Hepatocyte (in vitro differentiated cells): ENCODE measurements around the gene CHRD. TPM values are rescaled to one million over a fixed set of nuclear protein-coding genes. Genes with fewer than 3 reads are reported as not detected.

ENCODE experiments used
- DNase-seq: peaks from one replicate; pipeline ENCODE4 v3.0.0-alpha.2; 2016; ENCODE audit warnings: low spot score
- H2AFZ ChIP-seq: fragments of 200-600 bp; sonication (generic); 2 replicates; pipeline ENCODE4 v1.6.0; 2016; ENCODE audit warnings: antibody characterized with exemption, mild to moderate bottlenecking
- H3K27ac ChIP-seq: fragments of 200-600 bp; sonication (generic); 2 replicates; pipeline ENCODE4 v1.5.1; 2016; ENCODE audit warnings: mild to moderate bottlenecking
- H3K27me3 ChIP-seq: fragments of 200-600 bp; sonication (generic); 2 replicates; pipeline ENCODE4 v1.6.1; 2016
- H3K36me3 ChIP-seq: fragments of 200-600 bp; sonication (generic); replicated peaks from 2 replicates; pipeline ENCODE4 v1.5.1; 2016; ENCODE audit warnings: low read depth; ENCODE audit not compliant: insufficient read depth
- H3K4me1 ChIP-seq: fragments of 200-600 bp; sonication (generic); 2 replicates; pipeline ENCODE4 v1.5.1; 2016; ENCODE audit warnings: mild to moderate bottlenecking, moderate library complexity; ENCODE audit not compliant: insufficient read depth
- H3K4me2 ChIP-seq: fragments of 200-600 bp; sonication (generic); 2 replicates; pipeline ENCODE4 v1.6.0; 2016
- H3K4me3 ChIP-seq: fragments of 200-600 bp; sonication (generic); 2 replicates; pipeline ENCODE4 v1.5.1; 2016; ENCODE audit warnings: mild to moderate bottlenecking
- H3K79me2 ChIP-seq: fragments of 200-600 bp; sonication (generic); 2 replicates; pipeline ENCODE4 v1.6.0; 2017; ENCODE audit warnings: mild to moderate bottlenecking
- H3K9me2 ChIP-seq: fragments of 200-600 bp; sonication (generic); replicated peaks from 2 replicates; pipeline ENCODE4 v1.6.0; 2017; ENCODE audit warnings: mild to moderate bottlenecking; ENCODE audit not compliant: insufficient read depth
- H3K9me3 ChIP-seq: fragments of 200-600 bp; sonication (generic); 2 replicates; pipeline ENCODE4 v1.5.1; 2016; ENCODE audit warnings: low read depth, mild to moderate bottlenecking
- H4K20me1 ChIP-seq: fragments of 200-600 bp; sonication (generic); 2 replicates; pipeline ENCODE4 v1.6.0; 2016; ENCODE audit warnings: mild to moderate bottlenecking; ENCODE audit not compliant: insufficient read depth, poor library complexity, severe bottlenecking
- EZH2 ChIP-seq: fragments of 200-600 bp; sonication (generic); IDR thresholded peaks from 2 replicates; pipeline ENCODE4 v1.6.1; 2016; ENCODE audit warnings: antibody characterized with exemption, mild to moderate bottlenecking, borderline replicate concordance
- EZH2phosphoT487 ChIP-seq: fragments of 200-600 bp; sonication (generic); IDR thresholded peaks from one replicate; pipeline ENCODE4 v1.6.1; 2018; ENCODE audit warnings: antibody characterized with exemption, mild to moderate bottlenecking, low read depth, moderate library complexity; ENCODE audit not compliant: unreplicated experiment, severe bottlenecking
- WGBS: methylation state at CpG from one replicate; pipeline ENCODE4 v1.1.6; 2016; ENCODE audit warnings: low lambda C conversion rate; ENCODE audit errors: missing lambda C conversion rate; 5-methylcytosine and 5-hydroxymethylcytosine counted together
- polyA plus RNA-seq: library from polyadenylated mRNA; unstranded; fragments of >200 nt; fragmentation: Nextera tagmentation; extraction: Ambion mirVana; gene quantifications from 2 replicates; pipeline ENCODE4 v1.2.1, GENCODE V29; 2016
- total RNA-seq: library from RNA; depleted of rRNA; stranded (reverse); fragments of >200 nt; gene quantifications from 2 replicates; pipeline ENCODE4 v1.2.3, GENCODE V29; 2014
- TF ChIP-seq, protein P1 (sequence below): fragments of 200-600 bp; sonication (generic); IDR thresholded peaks from 2 replicates; pipeline ENCODE4 v1.5.1; 2016; ENCODE audit warnings: antibody characterized with exemption, mild to moderate bottlenecking; ENCODE audit not compliant: poor library complexity

CHRD gene
- total and polyA plus RNA-seq, 2 experiments from 2014 or later = 13.6 to 16.1 TPM

DNA sequence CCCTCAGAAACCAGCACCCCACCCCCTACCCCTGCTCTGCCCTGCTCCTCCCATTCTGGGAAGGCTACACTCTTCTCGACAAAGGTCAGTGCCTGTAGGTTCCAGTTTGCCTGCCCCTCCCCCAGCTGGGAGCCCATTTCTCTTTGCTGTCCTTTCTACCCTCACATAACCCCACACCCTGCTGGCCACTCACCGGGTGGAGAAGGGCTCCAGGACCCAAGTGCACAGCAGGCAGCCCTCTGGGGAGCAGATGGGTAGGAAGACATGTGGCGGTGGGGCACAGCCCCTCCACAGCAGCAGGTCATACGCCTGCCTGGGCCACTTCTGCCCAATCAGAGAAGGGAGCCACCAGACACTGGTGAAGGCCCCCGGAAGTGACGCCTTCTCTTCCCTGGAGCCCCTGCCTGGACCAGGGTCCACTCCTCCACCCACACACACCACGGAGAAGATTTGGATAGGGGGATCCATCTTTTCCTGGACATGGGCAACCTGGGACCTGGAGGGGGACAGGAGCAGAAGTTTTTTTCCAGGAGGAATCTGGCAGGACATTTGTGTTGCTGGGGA, 1.9 kb upstream of the CHRD start, which contains the start of gene THPO:
Gene THPO (minus strand): TSS at position 326 of the 564 bp plus-strand sequence. CDS start 1,948 bp downstream, outside the sequence.
- 47% methylated on average over 7 of the region's 7 CpGs for WGBS
- H2AFZ ChIP-seq = no peak within 1 kb of the TSS

DNA sequence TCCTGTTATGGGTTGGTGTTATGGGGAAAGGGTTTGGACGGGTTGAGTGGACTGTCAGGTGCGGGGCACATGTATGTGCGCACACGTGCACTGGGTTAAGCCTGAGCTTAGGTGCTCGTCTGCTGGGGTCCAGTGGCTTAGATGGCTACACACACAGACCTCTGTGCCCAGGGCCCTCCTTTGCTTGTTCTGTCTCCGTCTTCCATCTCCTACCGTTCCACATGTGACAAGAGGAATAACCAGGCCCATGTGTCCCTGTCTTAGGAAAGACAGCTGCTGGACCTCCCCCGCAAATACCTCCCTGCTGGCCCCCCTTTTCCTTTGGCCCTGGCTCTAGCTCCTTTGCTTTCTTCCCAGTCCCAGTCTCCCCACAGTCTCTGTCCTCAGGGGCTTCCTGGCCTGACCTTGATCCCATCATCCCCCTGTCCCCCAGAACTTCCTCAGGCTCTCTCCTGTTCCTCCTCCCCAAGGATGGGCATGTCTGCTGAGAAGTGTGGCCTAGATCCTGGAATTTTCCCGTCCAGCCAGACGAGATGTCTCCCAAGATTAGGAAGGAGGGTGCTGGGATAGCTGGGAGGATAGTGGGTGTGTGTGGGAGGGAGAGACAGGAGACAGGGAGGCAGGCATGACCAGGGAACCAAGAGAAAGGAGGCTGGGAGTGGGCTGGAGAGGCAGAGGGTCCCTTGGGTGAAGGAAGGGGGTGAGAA, 1.1 kb upstream of the CHRD start:
- Histone ChIP-seq H3K4me2 (peak overlapping the region; percentile 75), H3K27ac (peak overlapping the region; percentile 74), H3K27me3 (peaks cover 15% of the 10 kb centered on the region)

More for the DNA sequence above, 1.9 kb upstream of the CHRD start, which contains the start of gene THPO:
- peak; percentile 65 for DNase-seq
- TF ChIP-seq, protein P1, sequence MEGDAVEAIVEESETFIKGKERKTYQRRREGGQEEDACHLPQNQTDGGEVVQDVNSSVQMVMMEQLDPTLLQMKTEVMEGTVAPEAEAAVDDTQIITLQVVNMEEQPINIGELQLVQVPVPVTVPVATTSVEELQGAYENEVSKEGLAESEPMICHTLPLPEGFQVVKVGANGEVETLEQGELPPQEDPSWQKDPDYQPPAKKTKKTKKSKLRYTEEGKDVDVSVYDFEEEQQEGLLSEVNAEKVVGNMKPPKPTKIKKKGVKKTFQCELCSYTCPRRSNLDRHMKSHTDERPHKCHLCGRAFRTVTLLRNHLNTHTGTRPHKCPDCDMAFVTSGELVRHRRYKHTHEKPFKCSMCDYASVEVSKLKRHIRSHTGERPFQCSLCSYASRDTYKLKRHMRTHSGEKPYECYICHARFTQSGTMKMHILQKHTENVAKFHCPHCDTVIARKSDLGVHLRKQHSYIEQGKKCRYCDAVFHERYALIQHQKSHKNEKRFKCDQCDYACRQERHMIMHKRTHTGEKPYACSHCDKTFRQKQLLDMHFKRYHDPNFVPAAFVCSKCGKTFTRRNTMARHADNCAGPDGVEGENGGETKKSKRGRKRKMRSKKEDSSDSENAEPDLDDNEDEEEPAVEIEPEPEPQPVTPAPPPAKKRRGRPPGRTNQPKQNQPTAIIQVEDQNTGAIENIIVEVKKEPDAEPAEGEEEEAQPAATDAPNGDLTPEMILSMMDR = no peak
- TF ChIP-seq EZH2phosphoT487 (no peak), EZH2 (no peak)
- Histone ChIP-seq H4K20me1 (no peaks in the 10 kb centered on the region), H3K4me2 (peak within 1 kb of the TSS; percentile 75), H3K79me2 (no peaks in the 10 kb centered on the region), H3K27me3 (peaks cover 15% of the 10 kb centered on the region), H3K27ac (peak within 1 kb of the TSS; percentile 74), H3K4me3 (no peak within 1 kb of the TSS), H3K9me2 (no peaks in the 10 kb centered on the region), H3K36me3 (no peaks in the 10 kb centered on the region), H3K4me1 (peaks cover 20% of the 10 kb centered on the region), H3K9me3 (no peaks in the 10 kb centered on the region)

DNA sequence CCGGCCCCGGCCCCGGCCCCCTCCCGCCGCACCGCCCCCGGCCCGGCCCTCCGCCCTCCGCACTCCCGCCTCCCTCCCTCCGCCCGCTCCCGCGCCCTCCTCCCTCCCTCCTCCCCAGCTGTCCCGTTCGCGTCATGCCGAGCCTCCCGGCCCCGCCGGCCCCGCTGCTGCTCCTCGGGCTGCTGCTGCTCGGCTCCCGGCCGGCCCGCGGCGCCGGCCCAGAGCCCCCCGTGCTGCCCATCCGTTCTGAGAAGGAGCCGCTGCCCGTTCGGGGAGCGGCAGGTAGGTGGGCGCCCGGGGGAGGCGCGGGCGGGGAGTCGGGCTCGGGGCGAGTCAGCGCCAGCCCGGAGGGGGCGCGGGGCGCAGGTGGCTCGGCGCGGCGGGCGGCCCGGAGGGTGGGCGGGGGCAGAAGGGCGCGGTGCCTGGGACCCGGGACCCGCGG, 352 bp downstream of the CHRD start:
- Histone ChIP-seq H3K9me2 (no peaks in the 10 kb centered on the region), H3K9me3 (no peaks in the 10 kb centered on the region), H3K4me2 (peak overlapping the region; percentile 92), H4K20me1 (no peaks in the 10 kb centered on the region), H3K79me2 (no peaks in the 10 kb centered on the region), H2AFZ (no peak overlapping the region), H3K4me3 (peak overlapping the region; percentile 67), H3K4me1 (peaks cover 20% of the 10 kb centered on the region), H3K27me3 (peaks cover 15% of the 10 kb centered on the region), H3K36me3 (no peaks in the 10 kb centered on the region), H3K27ac (no peak overlapping the region)
- TF ChIP-seq EZH2phosphoT487 = no peak
- WGBS = 0% methylated on average over 17 of the region's 62 CpGs
- DNase-seq = peak; percentile 85

More for the DNA sequence above, 1.1 kb upstream of the CHRD start:
- Histone ChIP-seq H4K20me1 (no peaks in the 10 kb centered on the region), H3K79me2 (no peaks in the 10 kb centered on the region), H3K36me3 (no peaks in the 10 kb centered on the region), H3K4me1 (peaks cover 20% of the 10 kb centered on the region), H3K9me2 (no peaks in the 10 kb centered on the region), H2AFZ (no peak overlapping the region), H3K9me3 (no peaks in the 10 kb centered on the region), H3K4me3 (no peak overlapping the region)
- no peak for DNase-seq
- WGBS = 82% methylated on average over 10 of the region's 10 CpGs
- TF ChIP-seq EZH2 = no peak

DNA sequence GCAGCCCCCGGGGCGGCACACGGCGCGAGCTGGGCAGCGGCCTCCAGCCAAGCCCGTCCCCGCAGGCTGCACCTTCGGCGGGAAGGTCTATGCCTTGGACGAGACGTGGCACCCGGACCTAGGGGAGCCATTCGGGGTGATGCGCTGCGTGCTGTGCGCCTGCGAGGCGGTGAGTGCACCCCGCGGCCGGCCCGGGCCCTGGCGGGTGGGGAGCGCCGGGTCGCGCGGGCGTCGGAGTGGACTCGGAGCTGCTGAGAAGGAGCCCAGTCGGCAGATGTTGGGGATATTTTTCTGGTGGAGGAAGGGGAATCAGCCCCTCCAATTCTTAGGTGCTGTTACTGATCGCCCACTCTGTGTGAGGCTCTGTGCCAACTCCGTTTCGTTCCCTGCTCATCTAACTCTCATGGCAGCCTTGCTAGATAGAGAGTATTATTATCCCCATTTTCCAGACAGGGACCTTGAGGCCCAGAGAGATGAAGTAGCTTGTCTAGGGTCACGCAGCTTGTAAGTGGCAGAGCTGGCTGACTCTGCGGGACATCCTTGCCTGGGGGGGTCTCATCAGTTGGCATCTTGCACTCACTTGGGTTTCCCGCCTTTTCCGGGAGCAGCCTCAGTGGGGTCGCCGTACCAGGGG, 890 bp downstream of the CHRD start:
- H4K20me1 ChIP-seq = no peaks in the 10 kb centered on the region
- H3K27me3 ChIP-seq = peaks cover 15% of the 10 kb centered on the region
- no peak for DNase-seq
- no peaks in the 10 kb centered on the region for H3K9me3 ChIP-seq
- H3K9me2 ChIP-seq = no peaks in the 10 kb centered on the region
- peak overlapping the region; percentile 25 for H2AFZ ChIP-seq
- no peaks in the 10 kb centered on the region for H3K36me3 ChIP-seq
- 4% methylated on average over 34 of the region's 42 CpGs for WGBS
- H3K4me2 ChIP-seq = peak overlapping the region; percentile 92
- H3K4me3 ChIP-seq = peak overlapping the region; percentile 67
- H3K27ac ChIP-seq = no peak overlapping the region
- peaks cover 20% of the 10 kb centered on the region for H3K4me1 ChIP-seq
- TF ChIP-seq EZH2 = peak; percentile 86
- peak; percentile 65 for TF ChIP-seq EZH2phosphoT487
- TF ChIP-seq, protein P1 = no peak
- H3K79me2 ChIP-seq = no peaks in the 10 kb centered on the region
